Right atrium auricular region (tissue), 2 donors: Measurements from ENCODE around the gene COLEC11. TPM values are rescaled to one million over a fixed set of nuclear protein-coding genes. Genes with fewer than 3 reads are reported as not detected.

Source experiments
- DNase-seq: peaks from one replicate; pipeline ENCODE4 v3.0.0-alpha.2; 2019; ENCODE audit warnings: low spot score
- H3K27ac ChIP-seq, 2 donors: fragments of 200-600 bp; sonication (generic); 1 replicate in 1 of 2; 2 replicates in 1 of 2; pipeline ENCODE4 v1.5.1; 2016 to 2019
- H3K27me3 ChIP-seq, 2 donors: fragments of 200-600 bp; sonication (generic); one replicate each; pipeline versions ENCODE4 v1.5.1 to v1.6.0; 2017 to 2019
- H3K36me3 ChIP-seq: fragments of 200-600 bp; sonication (generic); one replicate; pipeline ENCODE4 v1.5.1; 2016
- H3K4me1 ChIP-seq, 2 donors: fragments of 200-600 bp; sonication (generic); one replicate each; pipeline versions ENCODE4 v1.5.1 to v1.6.0; 2017 to 2019
- H3K4me3 ChIP-seq, 2 donors: fragments of 200-600 bp; sonication (generic); 1 replicate in 1 of 2; 2 replicates in 1 of 2; pipeline ENCODE4 v1.5.1; 2017 to 2019; ENCODE audit warnings: mild to moderate bottlenecking in 1 of 2, moderate library complexity in 1 of 2
- H3K9me3 ChIP-seq, 2 donors: fragments of 200-600 bp; sonication (generic); one replicate each; pipeline ENCODE4 v1.5.1; 2019
- CTCF ChIP-seq, 2 donors: fragments of 200-600 bp; sonication (generic); IDR thresholded peaks; one replicate each; pipeline ENCODE4 v1.5.1; 2019; ENCODE audit warnings: antibody characterized with exemption in 2 of 2
- total RNA-seq, 2 donors: library from RNA; depleted of rRNA; stranded (reverse); fragments of >200 nt; gene quantifications; one replicate each; pipeline ENCODE4 v1.1.0, GENCODE V29; 2016

The COLEC11 gene
- total RNA-seq, 2 donors from 2014 or later: 27.8 to 56.6 TPM

- no peak for TF ChIP-seq CTCF (IDR thresholded peaks at IDR 0.05)
- no peak for DNase-seq
- H3K9me3 ChIP-seq: no peaks in the 10 kb centered on the region
- no peak overlapping the region for H3K27ac ChIP-seq
- no peak overlapping the region for H3K4me3 ChIP-seq
- H3K4me1 ChIP-seq: no peaks in the 10 kb centered on the region
- no peaks in the 10 kb centered on the region for H3K27me3 ChIP-seq
- H3K36me3 ChIP-seq: no peaks in the 10 kb centered on the region
Observed at GRCh38 chr2:3639653-3640052, 44.7 kb downstream of the COLEC11 start.

GRCh38 chr2:3641181-3641580 is 46.3 kb downstream of the COLEC11 start:
- H3K4me3 ChIP-seq: no peak overlapping the region
- H3K4me1 ChIP-seq: no peaks in the 10 kb centered on the region
- no peak overlapping the region for H3K27ac ChIP-seq
- H3K27me3 ChIP-seq: no peaks in the 10 kb centered on the region
- H3K36me3 ChIP-seq: no peaks in the 10 kb centered on the region
- no peak for DNase-seq
- no peaks in the 10 kb centered on the region for H3K9me3 ChIP-seq
- TF ChIP-seq CTCF (IDR thresholded peaks at IDR 0.05): no peak

GRCh38 chr2:3641841-3642421 is 47.0 kb downstream of the COLEC11 start:
- Histone ChIP-seq H3K4me3 (no peak overlapping the region), H3K4me1 (no peaks in the 10 kb centered on the region), H3K9me3 (no peaks in the 10 kb centered on the region), H3K27ac (no peak overlapping the region), H3K36me3 (no peaks in the 10 kb centered on the region), H3K27me3 (no peaks in the 10 kb centered on the region)
- no peak for DNase-seq
- no peak for TF ChIP-seq CTCF (IDR thresholded peaks at IDR 0.05)

GRCh38 chr2:3642521-3643215 is 47.8 kb downstream of the COLEC11 start:
- H3K27ac ChIP-seq: no peak overlapping the region
- H3K9me3 ChIP-seq: no peaks in the 10 kb centered on the region
- no peak for DNase-seq

GRCh38 chr2:3643371-3644245 is 48.7 kb downstream of the COLEC11 start:
- no peaks in the 10 kb centered on the region for H3K36me3 ChIP-seq
- no peak for TF ChIP-seq CTCF (IDR thresholded peaks at IDR 0.05)
- no peak for DNase-seq
- H3K27ac ChIP-seq: no peak overlapping the region
- no peaks in the 10 kb centered on the region for H3K27me3 ChIP-seq
- no peak overlapping the region for H3K4me3 ChIP-seq
- no peaks in the 10 kb centered on the region for H3K9me3 ChIP-seq
- no peaks in the 10 kb centered on the region for H3K4me1 ChIP-seq

More at GRCh38 chr2:3642521-3643215, 47.8 kb downstream of the COLEC11 start:
- no peaks in the 10 kb centered on the region for H3K36me3 ChIP-seq
- H3K4me3 ChIP-seq: no peak overlapping the region
- no peaks in the 10 kb centered on the region for H3K27me3 ChIP-seq
- TF ChIP-seq CTCF (IDR thresholded peaks at IDR 0.05): no peak
- no peaks in the 10 kb centered on the region for H3K4me1 ChIP-seq
